Lung (tissue), 12 donors: Measurements from ENCODE around the gene SLC8B1. TPM values are rescaled to one million over a fixed set of nuclear protein-coding genes. Genes with fewer than 3 reads are reported as not detected.

Source experiments
- ATAC-seq: fragments of 200-7000 bp; cut with Tn5 transposase; one replicate; pipeline ENCODE4 v1.9.1; 2020; ENCODE audit warnings: moderate number of reproducible peaks; ENCODE audit not compliant: insufficient read depth, low FRiP score
- DNase-seq, 3 donors: peaks; one replicate each; pipeline ENCODE4 v3.0.0-alpha.2; 2013 to 2017
- H3K27ac ChIP-seq, 2 donors: one replicate each; pipeline ENCODE4 v1.5.1; 2013; ENCODE audit warnings: mild to moderate bottlenecking in 2 of 2, moderate library complexity in 2 of 2, control low read depth in 1 of 2, inconsistent platforms in 1 of 2, low read depth in 1 of 2, low read length in 1 of 2
- H3K27me3 ChIP-seq, 3 donors: one replicate each; pipeline ENCODE4 v1.5.1; 2013; ENCODE audit warnings: low read length in 2 of 3; ENCODE audit not compliant: control insufficient read depth in 3 of 3, insufficient read depth in 3 of 3
- H3K36me3 ChIP-seq, 4 donors: one replicate each; pipeline ENCODE4 v1.5.1; 2013; ENCODE audit warnings: low read length in 4 of 4, mild to moderate bottlenecking in 1 of 4, moderate library complexity in 1 of 4; ENCODE audit not compliant: control insufficient read depth in 4 of 4, insufficient read depth in 4 of 4
- H3K4me1 ChIP-seq, 5 donors: one replicate each; pipeline ENCODE4 v1.5.1; 2013; ENCODE audit warnings: low read length in 5 of 5, mild to moderate bottlenecking in 2 of 5, moderate library complexity in 1 of 5; ENCODE audit not compliant: control insufficient read depth in 5 of 5, insufficient read depth in 5 of 5
- H3K4me3 ChIP-seq: one replicate; pipeline ENCODE4 v1.5.1; 2013; ENCODE audit warnings: mild to moderate bottlenecking, control low read depth, moderate library complexity
- H3K9ac ChIP-seq, 2 donors: one replicate each; pipeline ENCODE4 v1.5.1; 2013; ENCODE audit warnings: low read length in 2 of 2, control low read depth in 1 of 2; ENCODE audit not compliant: insufficient read depth in 1 of 2
- H3K9me3 ChIP-seq, 4 donors: one replicate each; pipeline ENCODE4 v1.5.1; 2013; ENCODE audit warnings: low read length in 3 of 4, mild to moderate bottlenecking in 1 of 4, moderate library complexity in 1 of 4; ENCODE audit not compliant: control insufficient read depth in 4 of 4, insufficient read depth in 3 of 4
- WGBS, 2 donors: extraction: QIAGEN DNeasy Blood & Tissue Kit; methylation state at CpG; one replicate each; pipeline ENCODE4 v1.1.7; 2013; 5-methylcytosine and 5-hydroxymethylcytosine counted together
- polyA plus RNA-seq, 2 donors: library from polyadenylated mRNA; stranded (reverse); fragments of 200-250 nt; gene quantifications; one replicate each; pipeline ENCODE4 v1.2.1, GENCODE V29; 2013
- total RNA-seq, 2 donors: library from RNA; depleted of rRNA in 1 of 2; stranded (reverse); fragments of >200 nt in 1 of 2; gene quantifications; one replicate each; pipeline ENCODE4 v1.2.1, GENCODE V29; 2014 to 2021
- TF ChIP-seq, protein P1 (sequence below): IDR thresholded peaks from 2 replicates; pipeline ENCODE4 v1.5.1; 2012; ENCODE audit warnings: mild to moderate bottlenecking; ENCODE audit errors: control extremely low read depth, extremely low read depth
- donor health status: control.
- donor health status: control.
- donor health status: Bipolar disorder and iron deficiency.
- donor health status: healthy.
- donor health status: DM: yes; HTN: yes; CAD: no.

SLC8B1 gene
- total and polyA plus RNA-seq, 4 donors = 21.8 to 44.8 (median 32.1) TPM

DNA sequence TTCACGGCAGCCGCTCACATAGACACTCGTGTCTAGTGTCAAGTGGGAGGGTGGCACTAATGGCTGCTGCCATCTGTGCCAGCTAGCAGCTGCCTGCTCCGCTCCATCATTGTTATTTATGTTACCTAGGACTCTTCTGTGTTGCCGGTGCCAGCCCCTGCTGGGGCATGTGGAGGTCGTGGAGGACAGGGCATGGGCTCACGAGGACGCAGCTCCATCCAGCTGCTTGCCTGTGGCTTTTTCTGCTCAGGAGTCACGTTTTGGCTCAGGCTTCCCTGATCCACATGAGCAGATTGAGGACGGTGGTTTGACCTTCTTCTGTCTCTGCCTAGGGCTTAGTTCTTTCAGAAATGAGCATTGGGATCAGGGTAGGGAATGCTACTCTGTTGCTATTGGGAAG lies 82.4 kb downstream of the SLC8B1 start:
- no peaks in the 10 kb centered on the region for H3K27me3 ChIP-seq
- H3K36me3 ChIP-seq = peaks cover 2 to 14% (median 4%) of the 10 kb centered on the region in 4 donors
- DNase-seq = no peak
- TF ChIP-seq, protein P1, sequence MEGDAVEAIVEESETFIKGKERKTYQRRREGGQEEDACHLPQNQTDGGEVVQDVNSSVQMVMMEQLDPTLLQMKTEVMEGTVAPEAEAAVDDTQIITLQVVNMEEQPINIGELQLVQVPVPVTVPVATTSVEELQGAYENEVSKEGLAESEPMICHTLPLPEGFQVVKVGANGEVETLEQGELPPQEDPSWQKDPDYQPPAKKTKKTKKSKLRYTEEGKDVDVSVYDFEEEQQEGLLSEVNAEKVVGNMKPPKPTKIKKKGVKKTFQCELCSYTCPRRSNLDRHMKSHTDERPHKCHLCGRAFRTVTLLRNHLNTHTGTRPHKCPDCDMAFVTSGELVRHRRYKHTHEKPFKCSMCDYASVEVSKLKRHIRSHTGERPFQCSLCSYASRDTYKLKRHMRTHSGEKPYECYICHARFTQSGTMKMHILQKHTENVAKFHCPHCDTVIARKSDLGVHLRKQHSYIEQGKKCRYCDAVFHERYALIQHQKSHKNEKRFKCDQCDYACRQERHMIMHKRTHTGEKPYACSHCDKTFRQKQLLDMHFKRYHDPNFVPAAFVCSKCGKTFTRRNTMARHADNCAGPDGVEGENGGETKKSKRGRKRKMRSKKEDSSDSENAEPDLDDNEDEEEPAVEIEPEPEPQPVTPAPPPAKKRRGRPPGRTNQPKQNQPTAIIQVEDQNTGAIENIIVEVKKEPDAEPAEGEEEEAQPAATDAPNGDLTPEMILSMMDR = no peak
- no peak overlapping the region for H3K9ac ChIP-seq
- no peak for ATAC-seq
- H3K4me3 ChIP-seq = no peak overlapping the region
- peaks cover 0 to 2% (median 0%) of the 10 kb centered on the region in 5 donors for H3K4me1 ChIP-seq
- WGBS, 2 donors = 96 to 99% methylated on average over 10 of the region's 10 CpGs
- no peaks in the 10 kb centered on the region for H3K9me3 ChIP-seq
- peak overlapping the region in 1 of 2 donors; percentile 21 for H3K27ac ChIP-seq

DNA sequence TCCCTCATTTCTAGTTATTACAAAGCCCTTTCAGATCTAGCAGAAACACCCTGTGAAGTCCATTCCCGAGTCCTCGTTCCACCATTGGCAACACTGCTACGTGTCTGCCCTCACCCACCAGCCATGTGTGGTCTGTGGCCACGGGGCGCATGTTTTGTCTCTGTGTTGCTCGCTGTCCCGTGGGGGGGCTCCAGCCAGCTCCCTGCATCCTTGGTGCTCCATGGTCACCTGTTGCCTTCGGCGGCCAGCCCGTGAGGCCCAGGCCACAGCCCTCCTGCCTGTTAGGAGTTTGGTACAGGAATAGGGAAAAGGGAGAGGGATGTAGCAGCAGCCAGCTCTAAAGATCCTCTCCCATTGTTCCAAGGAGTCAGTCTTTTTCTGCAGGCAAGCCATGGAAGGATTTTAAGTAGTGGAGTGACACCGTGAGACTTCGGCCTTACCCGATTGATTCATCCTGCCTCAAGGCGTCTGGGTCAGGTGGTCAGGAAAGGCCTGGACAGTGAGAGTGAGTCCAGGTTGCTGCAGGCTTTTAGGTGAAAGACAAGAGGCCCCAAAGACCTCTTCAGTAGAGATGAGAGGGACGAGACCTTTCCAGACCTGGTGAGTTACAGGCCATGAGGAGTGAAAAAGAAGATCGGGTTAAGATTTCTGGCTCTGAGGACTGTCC lies 83.4 kb downstream of the SLC8B1 start:
- Histone ChIP-seq H3K36me3 (peaks cover 2 to 17% (median 4%) of the 10 kb centered on the region in 4 donors), H3K4me3 (no peak overlapping the region), H3K27me3 (no peaks in the 10 kb centered on the region), H3K27ac (peak overlapping the region in 1 of 2 donors; percentile 21), H3K9ac (no peak overlapping the region), H3K4me1 (peaks cover 0 to 12% (median 2%) of the 10 kb centered on the region in 5 donors), H3K9me3 (no peaks in the 10 kb centered on the region)
- ATAC-seq (no peak), DNase-seq (no peak)
- 97% methylated on average over 16 of the region's 16 CpGs for WGBS, 2 donors
- TF ChIP-seq, protein P1 = no peak

DNA sequence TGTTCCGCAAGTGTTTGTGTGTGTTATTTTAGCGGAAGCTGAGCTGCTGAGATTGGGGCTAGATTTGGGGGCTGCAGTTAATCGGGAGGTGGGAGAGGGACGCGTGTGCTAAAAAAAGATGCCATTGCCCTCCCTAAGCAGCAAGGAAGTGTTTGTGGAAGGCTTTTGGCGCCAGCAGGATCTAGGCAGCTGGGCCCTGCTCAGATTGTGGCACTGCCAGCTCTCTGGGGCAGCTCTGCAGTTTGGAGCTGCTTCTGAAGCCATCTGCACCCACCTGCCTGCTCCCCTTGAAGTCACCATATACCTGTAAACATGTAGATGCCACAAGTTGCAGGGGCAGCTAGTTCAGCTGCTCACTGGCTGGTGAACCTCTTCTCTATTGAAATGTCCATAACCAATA lies 84.9 kb downstream of the SLC8B1 start:
- DNase-seq (no peak), ATAC-seq (no peak)
- Histone ChIP-seq H3K36me3 (peaks cover 2 to 17% (median 4%) of the 10 kb centered on the region in 4 donors), H3K4me3 (no peak overlapping the region), H3K9ac (no peak overlapping the region), H3K27me3 (no peaks in the 10 kb centered on the region), H3K4me1 (peaks cover 3 to 22% (median 14%) of the 10 kb centered on the region in 5 donors), H3K27ac (no peak overlapping the region), H3K9me3 (no peaks in the 10 kb centered on the region)
- 94 to 97% methylated on average over 6 of the region's 6 CpGs for WGBS, 2 donors
- TF ChIP-seq, protein P1 = no peak
